Activated naive CD8-positive, alpha-beta T cell (primary cell): Measurements from ENCODE around the gene RNF222.
"Not testable (repeated sequence)": the region's sequence is repeated elsewhere in the genome, so short reads cannot be mapped to it uniquely, and the experiment has no call there.

Experiments used
- H3K27ac Mint-ChIP-seq: one replicate; pipeline ENCODE4 v1.8.0; 2021; ENCODE audit warnings: mixed read lengths
- H3K27me3 Mint-ChIP-seq: one replicate; pipeline ENCODE4 v1.8.0; 2021; ENCODE audit warnings: mixed read lengths
- H3K36me3 Mint-ChIP-seq: one replicate; pipeline ENCODE4 v1.8.0; 2021; ENCODE audit warnings: mixed read lengths
- H3K4me1 Mint-ChIP-seq: one replicate; pipeline ENCODE4 v1.8.0; 2021; ENCODE audit warnings: low read depth, mixed read lengths
- H3K4me3 Mint-ChIP-seq: one replicate; pipeline ENCODE4 v1.8.0; 2021; ENCODE audit warnings: mild to moderate bottlenecking, mixed read lengths
- H3K9me3 Mint-ChIP-seq: one replicate; pipeline ENCODE4 v1.8.0; 2021; ENCODE audit warnings: low read depth, mixed read lengths

RNF222 gene

GRCh38 chr17:8353736-8354135 lies 43.9 kb downstream of the RNF222 start:
- H3K9me3 Mint-ChIP-seq = no peaks in the 10 kb centered on the region
- no peak overlapping the region for H3K4me3 Mint-ChIP-seq
- no peaks in the 10 kb centered on the region for H3K4me1 Mint-ChIP-seq
- peaks cover 2% of the 10 kb centered on the region for H3K27me3 Mint-ChIP-seq
- H3K36me3 Mint-ChIP-seq = no peaks in the 10 kb centered on the region
- H3K27ac Mint-ChIP-seq = no peak overlapping the region

GRCh38 chr17:8350339-8350738 lies 47.3 kb downstream of the RNF222 start:
- H3K36me3 Mint-ChIP-seq = no peaks in the 10 kb centered on the region
- H3K27ac Mint-ChIP-seq = no peak overlapping the region
- peaks cover 4% of the 10 kb centered on the region for H3K27me3 Mint-ChIP-seq
- no peaks in the 10 kb centered on the region for H3K4me1 Mint-ChIP-seq
- no peak overlapping the region for H3K4me3 Mint-ChIP-seq
- H3K9me3 Mint-ChIP-seq = no peaks in the 10 kb centered on the region

GRCh38 chr17:8347001-8347400 lies 50.6 kb downstream of the RNF222 start:
- not testable (repeated sequence) for H3K4me3 Mint-ChIP-seq, H3K27me3 Mint-ChIP-seq, H3K9me3 Mint-ChIP-seq, H3K27ac Mint-ChIP-seq, H3K4me1 Mint-ChIP-seq, H3K36me3 Mint-ChIP-seq

- Mint-ChIP-seq H3K27me3 (peaks cover 4% of the 10 kb centered on the region), H3K9me3 (no peaks in the 10 kb centered on the region), H3K27ac (no peak overlapping the region), H3K36me3 (no peaks in the 10 kb centered on the region), H3K4me1 (no peaks in the 10 kb centered on the region), H3K4me3 (no peak overlapping the region)
These were observed 51.5 kb downstream of the RNF222 start for GRCh38 chr17:8345951-8346665.

- Mint-ChIP-seq H3K36me3 (no peaks in the 10 kb centered on the region), H3K27me3 (peaks cover 4% of the 10 kb centered on the region), H3K4me1 (no peaks in the 10 kb centered on the region), H3K9me3 (no peaks in the 10 kb centered on the region), H3K27ac (no peak overlapping the region), H3K4me3 (no peak overlapping the region)
These were observed 52.5 kb downstream of the RNF222 start for GRCh38 chr17:8345052-8345690.

GRCh38 chr17:8341456-8341855 lies 56.2 kb downstream of the RNF222 start:
- Mint-ChIP-seq H3K4me1 (peaks cover 5% of the 10 kb centered on the region), H3K36me3 (no peaks in the 10 kb centered on the region), H3K9me3 (no peaks in the 10 kb centered on the region), H3K4me3 (no peak overlapping the region), H3K27me3 (no peaks in the 10 kb centered on the region), H3K27ac (no peak overlapping the region)
